ENCODE data around the gene ABHD10. TPM values are rescaled to one million over a fixed set of nuclear protein-coding genes. Genes with fewer than 3 reads are reported as not detected.

The ABHD10 gene
- polyA plus RNA-seq, 1 experiment = 12.6 TPM

DNA sequence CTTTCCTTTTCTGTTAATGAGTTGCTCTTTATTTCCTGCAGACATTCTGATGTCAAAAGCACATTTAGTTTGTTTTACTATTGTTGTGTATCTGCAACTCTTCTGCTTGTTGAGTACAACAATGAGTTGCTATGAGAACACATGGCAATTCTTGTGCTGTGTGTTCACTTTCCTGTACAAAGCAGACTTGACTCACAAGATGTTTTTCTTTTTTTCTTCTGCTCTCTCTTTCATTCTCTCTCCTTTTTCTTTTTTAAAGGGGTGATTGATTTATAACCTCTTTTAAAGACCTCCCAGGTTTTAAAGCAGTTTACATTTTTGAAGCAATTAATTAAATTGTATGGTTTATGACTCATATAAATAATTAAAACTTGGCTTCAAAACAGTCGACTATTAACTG lies 31.6 kb upstream of the ABHD10 start:
- DNase-seq (ENCODE audit: low read depth) = peak; percentile 71
- Histone ChIP-seq H3K36me3 (ENCODE audit: control insufficient read depth, insufficient read depth, low read length) (peaks cover 4% of the 10 kb centered on the region; the same call in 1 of the 2 replicates), H3K27me3 (ENCODE audit: control insufficient read depth, insufficient read depth, low read length) (no peaks in the 10 kb centered on the region), H3K4me3 (ENCODE audit: low read depth, low read length) (no peak overlapping the region)
- POLR2A ChIA-PET = no interaction called here
- TF ChIP-seq, protein P1, sequence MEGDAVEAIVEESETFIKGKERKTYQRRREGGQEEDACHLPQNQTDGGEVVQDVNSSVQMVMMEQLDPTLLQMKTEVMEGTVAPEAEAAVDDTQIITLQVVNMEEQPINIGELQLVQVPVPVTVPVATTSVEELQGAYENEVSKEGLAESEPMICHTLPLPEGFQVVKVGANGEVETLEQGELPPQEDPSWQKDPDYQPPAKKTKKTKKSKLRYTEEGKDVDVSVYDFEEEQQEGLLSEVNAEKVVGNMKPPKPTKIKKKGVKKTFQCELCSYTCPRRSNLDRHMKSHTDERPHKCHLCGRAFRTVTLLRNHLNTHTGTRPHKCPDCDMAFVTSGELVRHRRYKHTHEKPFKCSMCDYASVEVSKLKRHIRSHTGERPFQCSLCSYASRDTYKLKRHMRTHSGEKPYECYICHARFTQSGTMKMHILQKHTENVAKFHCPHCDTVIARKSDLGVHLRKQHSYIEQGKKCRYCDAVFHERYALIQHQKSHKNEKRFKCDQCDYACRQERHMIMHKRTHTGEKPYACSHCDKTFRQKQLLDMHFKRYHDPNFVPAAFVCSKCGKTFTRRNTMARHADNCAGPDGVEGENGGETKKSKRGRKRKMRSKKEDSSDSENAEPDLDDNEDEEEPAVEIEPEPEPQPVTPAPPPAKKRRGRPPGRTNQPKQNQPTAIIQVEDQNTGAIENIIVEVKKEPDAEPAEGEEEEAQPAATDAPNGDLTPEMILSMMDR (IDR thresholded peaks at IDR 0.05; ENCODE audit: insufficient read depth, low read depth, low read length) = no peak
- CTCF ChIA-PET = interaction anchor here (1.2 kb wide), 1 partner anchor 229 kb away, joined by 3 read pairs; no protein-coding TSS in a partner anchor

DNA sequence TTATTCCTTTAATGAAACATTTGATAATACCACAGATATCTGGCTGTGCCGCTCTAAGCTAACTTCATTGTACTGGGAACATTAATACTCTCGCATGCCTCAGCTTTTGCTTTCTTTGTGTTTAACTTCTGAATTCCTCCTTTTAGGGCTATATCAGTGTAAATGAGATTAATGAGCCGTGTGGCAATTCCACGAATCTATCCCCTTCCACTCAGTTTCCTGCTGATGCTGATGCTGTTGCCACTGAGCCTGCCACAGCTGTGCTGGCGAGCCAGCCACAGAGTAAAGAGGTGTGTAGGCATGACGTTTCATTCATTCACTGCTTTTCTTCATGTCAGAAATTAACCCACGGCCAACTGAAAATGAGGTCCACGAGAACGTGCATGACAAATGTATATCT lies 30.0 kb upstream of the ABHD10 start:
- TF ChIP-seq, protein P1 (IDR thresholded peaks at IDR 0.05; ENCODE audit: insufficient read depth, low read depth, low read length) = no peak
- Histone ChIP-seq H3K36me3 (ENCODE audit: control insufficient read depth, insufficient read depth, low read length) (peaks cover 14% of the 10 kb centered on the region), H3K27me3 (ENCODE audit: control insufficient read depth, insufficient read depth, low read length) (no peaks in the 10 kb centered on the region), H3K4me3 (ENCODE audit: low read depth, low read length) (no peak overlapping the region)
- DNase-seq (ENCODE audit: low read depth) = no peak
- CTCF ChIA-PET = interaction anchor here (0.7 kb wide), 1 partner anchor 54 kb away, joined by 3 read pairs; no protein-coding TSS in a partner anchor
- POLR2A ChIA-PET = no interaction called here

- DNase-seq (ENCODE audit: low read depth) = no peak
- ChIA-PET CTCF (interaction anchor here (0.6 kb wide), 2 partner anchors 13 to 58 kb away, joined by 3 read pairs; no protein-coding TSS in a partner anchor), POLR2A (no interaction called here)
- TF ChIP-seq, protein P1 (IDR thresholded peaks at IDR 0.05; ENCODE audit: insufficient read depth, low read depth, low read length) = no peak
- no peak overlapping the region for H3K4me3 ChIP-seq (ENCODE audit: low read depth, low read length)
- no peaks in the 10 kb centered on the region for H3K27me3 ChIP-seq (ENCODE audit: control insufficient read depth, insufficient read depth, low read length)
- H3K36me3 ChIP-seq (ENCODE audit: control insufficient read depth, insufficient read depth, low read length) = peaks cover 14% of the 10 kb centered on the region
Measured at GRCh38 chr3:111949712-111950111, 29.1 kb upstream of the ABHD10 start.

DNA sequence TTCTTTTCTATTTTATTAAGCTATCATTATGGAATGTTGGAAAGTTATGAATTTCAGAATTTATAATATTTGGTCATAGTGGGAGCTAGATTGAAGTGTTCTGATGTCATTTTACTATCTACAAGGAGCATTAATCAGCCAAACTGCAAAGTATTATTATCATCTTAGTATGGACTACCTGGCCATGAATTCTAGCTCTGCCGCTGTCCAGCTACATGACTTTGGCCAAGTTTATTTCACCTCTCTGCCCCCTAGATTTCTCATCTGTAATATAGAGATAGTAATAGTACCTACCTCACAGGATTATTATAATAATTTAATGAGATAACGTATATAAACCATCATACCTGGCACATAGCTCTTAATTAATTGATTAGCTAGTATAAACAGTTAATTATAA lies 27.8 kb upstream of the ABHD10 start:
- Histone ChIP-seq H3K4me3 (ENCODE audit: low read depth, low read length) (no peak overlapping the region), H3K36me3 (ENCODE audit: control insufficient read depth, insufficient read depth, low read length) (peaks cover 16% of the 10 kb centered on the region), H3K27me3 (ENCODE audit: control insufficient read depth, insufficient read depth, low read length) (no peaks in the 10 kb centered on the region)
- TF ChIP-seq, protein P1 (IDR thresholded peaks at IDR 0.05; ENCODE audit: insufficient read depth, low read depth, low read length) = no peak
- no peak for DNase-seq (ENCODE audit: low read depth)
- POLR2A ChIA-PET = no interaction called here
- CTCF ChIA-PET = no interaction called here

DNA sequence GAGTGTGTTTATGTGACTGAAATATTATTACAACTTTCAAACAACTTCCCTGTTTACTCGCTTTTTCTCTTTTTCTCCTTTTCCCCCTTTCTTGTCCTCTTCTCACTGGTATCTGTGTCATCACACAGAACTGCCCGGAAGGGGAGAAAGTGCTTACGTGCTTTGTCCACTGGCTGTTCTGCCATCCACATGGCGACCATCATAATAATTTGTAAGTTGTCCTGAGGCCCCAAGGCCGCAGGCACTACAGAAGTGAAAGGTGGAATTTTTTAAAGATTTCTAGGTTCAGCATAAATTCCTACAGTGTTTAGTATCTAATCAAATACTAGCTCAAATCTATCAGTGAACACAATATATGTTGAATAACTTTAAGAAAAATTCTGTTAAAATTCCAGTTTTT lies 26.7 kb upstream of the ABHD10 start:
- Histone ChIP-seq H3K36me3 (ENCODE audit: control insufficient read depth, insufficient read depth, low read length) (peaks cover 16% of the 10 kb centered on the region), H3K4me3 (ENCODE audit: low read depth, low read length) (no peak overlapping the region), H3K27me3 (ENCODE audit: control insufficient read depth, insufficient read depth, low read length) (no peaks in the 10 kb centered on the region)
- ChIA-PET POLR2A (interaction anchor here (0.6 kb wide), 1 partner anchor 114 kb away, joined by 3 read pairs; no protein-coding TSS in a partner anchor), CTCF (no interaction called here)
- no peak for DNase-seq (ENCODE audit: low read depth)
- TF ChIP-seq, protein P1 (IDR thresholded peaks at IDR 0.05; ENCODE audit: insufficient read depth, low read depth, low read length) = no peak
